ENCODE measurements around the gene COLEC12.

- TF ChIP-seq POLR2AphosphoS5 (IDR thresholded peaks at IDR 0.05; ENCODE audit: low read depth, low read length): no peak
- no peak for TF ChIP-seq CTCF (IDR thresholded peaks at IDR 0.05)
- no peak for TF ChIP-seq TCF7L2 (IDR thresholded peaks at IDR 0.05; ENCODE audit: low read depth, low read length)
- no peak for TF ChIP-seq SIN3A (IDR thresholded peaks at IDR 0.05; ENCODE audit: borderline replicate concordance, insufficient read depth, low read depth, low read length)
Observed at GRCh38 chr18:388200-388599, 112.3 kb downstream of the COLEC12 start.

Measured in Panc1 (cell line).